Breast epithelium (tissue), 3 donors: ENCODE data around the gene ADCY5.

ENCODE experiments used
- POLR2A ChIP-seq: fragments of 450-650 bp; IDR thresholded peaks from one replicate; pipeline ENCODE4 v1.6.1; 2016; ENCODE audit warnings: antibody characterized with exemption, mild to moderate bottlenecking, moderate library complexity
- TF ChIP-seq, protein P1 (sequence below), 3 donors: fragments of 450-650 bp; IDR thresholded peaks; one replicate each; pipeline ENCODE4 v1.5.1; 2016 to 2017; ENCODE audit warnings: antibody characterized with exemption in 3 of 3, mild to moderate bottlenecking in 3 of 3, moderate library complexity in 3 of 3

DNA sequence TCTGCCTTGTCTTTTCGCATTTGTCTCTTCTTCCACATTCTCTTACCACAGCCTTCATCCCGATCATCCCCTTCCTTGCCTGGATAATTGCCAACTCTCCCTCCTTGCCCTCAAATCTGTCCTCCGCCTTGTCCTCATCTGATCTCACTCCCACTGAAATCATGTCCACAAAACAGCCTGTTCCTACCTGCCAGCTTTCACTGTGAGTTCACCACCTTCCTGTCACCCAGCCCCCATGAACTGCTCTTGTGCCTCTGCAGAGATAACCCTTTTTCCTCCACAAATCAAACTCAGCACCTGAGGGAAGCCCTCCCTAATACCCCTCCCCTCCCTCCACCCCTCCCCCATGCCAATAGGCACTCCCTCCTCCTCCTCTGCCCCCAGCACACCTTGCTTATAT lies 4.8 kb upstream of the ADCY5 start:
- TF ChIP-seq, protein P1, sequence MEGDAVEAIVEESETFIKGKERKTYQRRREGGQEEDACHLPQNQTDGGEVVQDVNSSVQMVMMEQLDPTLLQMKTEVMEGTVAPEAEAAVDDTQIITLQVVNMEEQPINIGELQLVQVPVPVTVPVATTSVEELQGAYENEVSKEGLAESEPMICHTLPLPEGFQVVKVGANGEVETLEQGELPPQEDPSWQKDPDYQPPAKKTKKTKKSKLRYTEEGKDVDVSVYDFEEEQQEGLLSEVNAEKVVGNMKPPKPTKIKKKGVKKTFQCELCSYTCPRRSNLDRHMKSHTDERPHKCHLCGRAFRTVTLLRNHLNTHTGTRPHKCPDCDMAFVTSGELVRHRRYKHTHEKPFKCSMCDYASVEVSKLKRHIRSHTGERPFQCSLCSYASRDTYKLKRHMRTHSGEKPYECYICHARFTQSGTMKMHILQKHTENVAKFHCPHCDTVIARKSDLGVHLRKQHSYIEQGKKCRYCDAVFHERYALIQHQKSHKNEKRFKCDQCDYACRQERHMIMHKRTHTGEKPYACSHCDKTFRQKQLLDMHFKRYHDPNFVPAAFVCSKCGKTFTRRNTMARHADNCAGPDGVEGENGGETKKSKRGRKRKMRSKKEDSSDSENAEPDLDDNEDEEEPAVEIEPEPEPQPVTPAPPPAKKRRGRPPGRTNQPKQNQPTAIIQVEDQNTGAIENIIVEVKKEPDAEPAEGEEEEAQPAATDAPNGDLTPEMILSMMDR (IDR thresholded peaks at IDR 0.05) = no peak
- TF ChIP-seq POLR2A = no peak
